ENCODE results near the gene VAMP8. TPM values are rescaled to one million over a fixed set of nuclear protein-coding genes. Genes with fewer than 3 reads are reported as not detected.

The VAMP8 gene
- total and polyA plus RNA-seq, 2 of the 8 experiments (the other 6 are each of a cell fraction or from before 2014, with no cell fraction given), result 34.4 to 69.7 TPM

DNA sequence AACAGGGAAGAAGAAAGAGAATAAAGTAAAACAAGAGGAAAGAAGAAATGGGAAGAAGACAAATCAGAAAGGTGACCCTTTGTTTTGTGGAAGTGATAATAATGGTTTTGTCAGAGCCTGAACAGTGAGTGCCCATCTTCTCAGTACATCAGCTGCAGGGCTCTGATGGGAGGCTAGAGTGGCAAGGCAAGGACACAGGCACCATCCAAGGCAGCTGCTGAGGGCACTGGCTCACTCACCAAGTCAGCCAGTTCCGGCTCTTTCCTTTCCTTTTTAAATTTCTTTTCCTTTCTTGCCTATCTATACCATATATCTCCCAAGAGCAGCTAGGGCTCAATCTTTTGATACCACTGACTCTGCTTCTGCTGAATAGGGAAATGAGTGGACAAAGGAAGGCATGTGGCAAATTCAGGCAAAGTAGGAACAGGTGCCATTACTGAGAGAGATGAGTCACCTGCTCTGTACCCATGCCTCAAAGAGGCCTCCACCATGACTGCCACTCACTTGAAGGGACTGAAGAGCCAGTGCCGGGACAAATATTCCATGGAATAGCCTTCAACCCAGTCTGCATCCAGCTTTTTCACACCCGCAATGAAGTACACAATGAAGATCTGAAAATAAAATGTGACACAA, 22.3 kb upstream of the VAMP8 start:
- H3K36me3 ChIP-seq (ENCODE audit: control insufficient read depth in 2 of 4, insufficient read depth in 4 of 4, low read length in 3 of 4), result peaks cover 24 to 46% (median 39%) of the 10 kb centered on the region in 4 experiments
- no peak overlapping the region for H3K23ac ChIP-seq (ENCODE audit: insufficient read length)
- H3K9me3 ChIP-seq (ENCODE audit: insufficient read depth in 2 of 2, low read depth in 1 of 2, low read length in 1 of 2), result no peaks in the 10 kb centered on the region
- H2AFZ ChIP-seq (ENCODE audit: low read length), result no peak overlapping the region
- no peak overlapping the region for H3K27ac ChIP-seq (ENCODE audit: low read depth, low read length)
- no peaks in the 10 kb centered on the region for H3K79me1 ChIP-seq (ENCODE audit: low read depth, low read length)
- FAIRE-seq (no peak), DNase-seq (ENCODE audit: low read depth in 1 of 2, low spot score in 2 of 2) (no peak)
- 90% methylated on average over 3 of the region's 3 CpGs; no CpG with 5 or more reads in 1 of the 2 experiments for WGBS, 2 experiments (ENCODE audit: extremely low coverage in 1 of 2, insufficient coverage in 1 of 2, insufficient read length in 1 of 2, insufficient replicate concordance in 2 of 2, low coverage in 1 of 2, low lambda C conversion rate in 2 of 2, missing lambda C conversion rate in 1 of 2)
- no peaks in the 10 kb centered on the region for H3K23me2 ChIP-seq (ENCODE audit: low read depth, low read length)
- H4K91ac ChIP-seq (replicated peaks; ENCODE audit: insufficient read length, low read length), result no peak overlapping the region
- no peak overlapping the region for H3K4me3 ChIP-seq (ENCODE audit: extremely low read depth in 1 of 4, insufficient read depth in 2 of 4, low read depth in 3 of 4, low read length in 4 of 4)
- H2AK5ac ChIP-seq (ENCODE audit: low read depth, low read length), result no peak overlapping the region
- H3K4me1 ChIP-seq (replicated peaks in 1 of 4; ENCODE audit: control insufficient read depth in 3 of 4, insufficient read depth in 4 of 4, low read length in 3 of 4), result no peaks in the 10 kb centered on the region
- no peak overlapping the region for H4K8ac ChIP-seq (ENCODE audit: extremely low read depth, insufficient read depth, low read length)
- H2BK120ac ChIP-seq (replicated peaks; ENCODE audit: low read depth, low read length), result no peak overlapping the region
- ChIA-PET CTCF (ENCODE audit: partially characterized antibody) (interaction anchor here (0.5 to 10.1 kb wide), 8 partner anchors 15 to 242 kb away, joined by 3 to 259 read pairs (median 3); partner anchors contain the start of gene SH2D6), POLR2A (ENCODE audit: partially characterized antibody) (interaction anchor here (1.0 to 38.6 kb wide), 3 partner anchors 14 to 123 kb away, joined by 3 to 1889 read pairs (median 803); partner anchors contain the start of genes CAPG, MAT2A and SH2D6)
- no peak overlapping the region for H3K18ac ChIP-seq (ENCODE audit: extremely low read depth, low read length)
- H3K9ac ChIP-seq (replicated peaks in 1 of 4; ENCODE audit: extremely low read depth in 1 of 4, low read depth in 3 of 4, low read length in 3 of 4), result no peak overlapping the region
- H2BK20ac ChIP-seq (ENCODE audit: low read length), result no peak overlapping the region
- no peak overlapping the region for H2BK15ac ChIP-seq (ENCODE audit: low read length)
- H3K4ac ChIP-seq (replicated peaks; ENCODE audit: insufficient read length, low read depth, low read length), result no peak overlapping the region
- no peak overlapping the region for H4K5ac ChIP-seq (ENCODE audit: insufficient read length, low read depth, low read length)
- no peak overlapping the region for H3K4me2 ChIP-seq (ENCODE audit: insufficient read depth in 1 of 2, low read depth in 2 of 2, low read length in 2 of 2)
- H3K56ac ChIP-seq (replicated peaks; ENCODE audit: insufficient read length, low read depth, low read length), result no peak overlapping the region
- no peak for TF ChIP-seq CBX8 (IDR thresholded peaks at IDR 0.05; ENCODE audit: borderline replicate concordance, low read depth, low read length)
- no peak for TF ChIP-seq MAFK (IDR thresholded peaks at IDR 0.05; ENCODE audit: low read depth, low read length)
- H3K79me2 ChIP-seq (ENCODE audit: control insufficient read depth in 1 of 2, insufficient read depth in 2 of 2, low read length in 2 of 2), result peaks cover 0 to 10% of the 10 kb centered on the region in 2 experiments; a peak in 2 of 4 replicates
- H3K14ac ChIP-seq (ENCODE audit: insufficient read length), result no peak overlapping the region
- no peak overlapping the region for H2BK12ac ChIP-seq (ENCODE audit: low read depth, low read length)
- H2BK5ac ChIP-seq (ENCODE audit: low read depth, low read length), result no peak overlapping the region
- H3K27me3 ChIP-seq (replicated peaks in 1 of 4; ENCODE audit: control insufficient read depth in 3 of 4, extremely low read depth in 1 of 4, insufficient read depth in 3 of 4, low read length in 3 of 4), result no peaks in the 10 kb centered on the region
- no peaks in the 10 kb centered on the region for H4K20me1 ChIP-seq (replicated peaks in 1 of 2; ENCODE audit: control insufficient read depth in 1 of 2, insufficient read depth in 2 of 2, low read length in 2 of 2)

All from H1 (cell line).